NCI-H2196 (cell line): ENCODE results near the gene PRDM15.

Experiments used
- DNase-seq: peaks from one replicate; lab custom pipeline; 2025; ENCODE audit not compliant: unreplicated experiment; lab: John Stamatoyannopoulos, UW

PRDM15 gene

DNA sequence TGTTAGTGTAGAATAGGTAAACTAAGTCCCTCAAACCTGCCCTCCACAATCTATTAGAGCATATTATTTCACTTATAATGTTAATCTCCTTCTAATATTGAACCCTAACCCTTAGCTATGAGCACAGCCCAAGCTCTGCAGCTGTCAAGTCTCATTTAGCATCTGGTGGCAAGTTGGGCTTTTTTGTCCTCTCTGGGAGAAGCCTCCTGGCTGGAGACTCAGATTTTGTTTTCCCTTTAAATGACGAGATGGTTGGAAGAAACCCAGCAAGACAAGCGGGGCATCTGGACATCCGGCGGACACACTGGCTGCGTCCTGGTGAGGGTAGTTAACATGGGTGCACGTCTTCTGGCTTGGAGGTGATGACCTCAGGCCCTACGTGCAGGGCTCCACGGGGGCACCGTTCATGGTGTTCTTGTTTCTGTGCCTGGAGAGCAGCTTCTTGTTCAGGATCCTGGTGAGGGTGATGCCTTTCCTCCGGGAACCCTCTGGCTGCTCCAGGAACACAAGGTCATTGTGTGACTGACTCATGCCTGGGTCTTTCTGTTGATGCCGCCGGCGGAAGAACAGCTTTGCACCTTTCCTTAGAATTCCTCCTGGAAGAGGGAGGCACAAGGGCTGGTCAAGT lies 9.7 kb upstream of the PRDM15 start:
- no peak for DNase-seq

GRCh38 chr21:41887667-41888066 lies 8.5 kb upstream of the PRDM15 start:
- no peak for DNase-seq

DNA sequence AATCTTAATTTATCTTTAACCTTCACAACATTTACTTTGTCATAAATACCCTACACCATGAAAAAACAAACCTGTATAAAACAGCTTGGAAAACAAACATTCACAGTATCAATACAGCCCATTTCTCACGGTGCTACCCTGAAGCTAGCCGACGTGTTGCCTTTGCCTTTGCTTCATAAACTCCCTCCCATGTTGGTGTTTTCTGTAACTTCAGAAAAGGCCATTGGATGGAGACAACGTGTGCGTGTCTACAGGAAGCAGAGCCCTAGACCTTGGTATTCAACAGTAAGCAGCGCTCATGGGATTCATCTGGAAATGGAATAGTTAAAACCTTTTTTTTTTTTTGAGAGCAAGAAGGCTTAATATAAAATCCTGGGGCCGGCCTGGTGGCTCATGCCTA lies 7.2 kb upstream of the PRDM15 start:
- DNase-seq = no peak

DNA sequence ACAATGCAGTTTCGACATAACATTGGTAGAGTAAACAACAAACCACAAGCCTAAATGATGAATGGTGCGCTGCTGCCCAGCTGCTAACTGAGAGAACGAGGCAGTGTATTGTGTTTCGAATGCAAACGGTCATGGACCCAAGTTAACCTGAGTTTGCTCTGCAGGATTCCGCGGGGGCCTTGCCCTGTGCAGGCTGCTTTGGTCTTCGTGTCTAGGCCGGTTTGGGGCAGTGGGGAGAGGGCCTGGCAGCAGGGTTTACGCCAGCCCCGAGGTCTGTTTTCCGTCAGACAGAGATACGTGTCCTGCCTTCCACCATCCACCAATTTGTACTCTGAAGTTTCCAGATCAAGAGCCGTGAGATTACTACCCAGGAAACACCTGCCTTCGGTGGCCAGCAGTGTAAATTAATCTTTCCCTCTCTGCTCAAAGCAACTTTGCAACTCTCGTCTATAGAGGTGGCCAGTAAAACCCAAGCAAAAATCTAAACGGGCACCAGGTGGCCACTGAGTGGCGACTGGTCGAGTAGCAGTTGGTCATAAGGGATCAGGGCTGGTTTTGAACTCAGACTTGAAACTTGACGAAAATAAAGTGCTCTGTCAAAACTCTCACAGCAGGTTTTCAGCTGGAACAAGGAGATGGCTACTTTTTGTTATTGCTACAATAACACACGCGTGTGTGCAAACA lies 6.3 kb upstream of the PRDM15 start:
- peak; percentile 50 for DNase-seq

DNA sequence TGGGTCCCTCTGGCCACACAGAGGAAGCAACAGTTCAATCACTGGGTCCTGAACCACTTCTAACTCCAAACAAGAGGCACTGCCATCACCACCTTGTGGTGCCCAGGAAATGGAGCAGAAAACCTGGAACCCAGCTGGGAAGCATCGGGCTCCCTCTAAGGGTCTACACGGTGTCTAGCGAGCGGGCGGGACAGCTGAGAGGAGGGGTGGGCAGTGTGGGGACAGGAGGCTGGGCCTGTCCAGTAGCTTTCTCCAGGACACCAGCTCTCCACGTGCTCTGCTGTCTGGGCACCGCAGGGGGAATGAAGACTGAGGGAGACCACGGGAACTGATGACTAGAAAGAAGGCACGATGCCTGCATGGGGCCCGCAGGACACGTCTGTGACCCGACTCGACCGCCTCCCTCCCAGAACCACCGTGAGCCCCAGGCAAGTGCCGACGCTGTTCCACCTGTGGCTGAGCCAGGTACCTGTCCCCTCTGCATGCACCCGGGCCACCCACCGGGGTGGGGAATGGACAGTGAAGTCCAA lies 5.4 kb upstream of the PRDM15 start:
- DNase-seq = no peak

DNA sequence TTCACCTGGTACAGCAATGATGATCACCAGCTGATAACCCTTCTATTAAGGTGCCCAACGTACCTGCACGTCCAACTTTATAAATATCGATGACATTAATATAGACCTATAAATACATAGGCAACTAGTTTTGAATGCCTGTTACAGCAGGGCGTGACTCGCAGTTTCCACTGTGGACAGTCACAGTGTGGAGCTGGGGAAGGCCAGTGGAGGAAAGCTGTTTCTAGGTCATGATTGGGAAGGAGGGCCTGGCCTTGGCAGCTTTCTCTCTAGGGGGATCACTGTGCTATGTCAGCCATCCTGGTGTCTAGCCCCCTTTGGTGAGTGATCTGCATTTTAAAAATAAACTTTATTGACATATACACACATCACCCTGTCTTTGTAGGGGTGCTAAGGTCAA lies 4.4 kb upstream of the PRDM15 start:
- DNase-seq = no peak

- no peak for DNase-seq
Measured at GRCh38 chr21:41881051-41881450, 1.9 kb upstream of the PRDM15 start.

- no peak for DNase-seq
Measured at GRCh38 chr21:41880153-41880552, 1.0 kb upstream of the PRDM15 start.

DNA sequence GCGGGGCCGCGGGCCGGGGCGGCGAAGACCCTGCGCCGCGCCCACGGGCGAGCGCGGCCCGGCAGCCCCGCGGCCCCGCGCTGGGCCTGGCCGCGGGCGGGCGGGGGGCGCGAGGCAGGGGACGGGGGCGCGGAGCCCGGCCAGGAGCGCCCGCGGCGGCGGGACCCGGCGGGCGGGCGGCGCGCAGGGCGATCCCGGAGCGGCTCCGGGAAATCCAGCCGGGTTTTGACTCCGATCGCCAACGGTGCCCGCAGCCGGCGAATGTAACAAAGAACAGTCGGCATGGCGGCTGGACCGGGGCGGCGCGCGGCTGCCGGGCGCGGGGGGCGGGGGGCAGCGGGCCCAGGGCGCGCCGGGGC lies 334 bp downstream of the PRDM15 start:
- peak; percentile 77 for DNase-seq

DNA sequence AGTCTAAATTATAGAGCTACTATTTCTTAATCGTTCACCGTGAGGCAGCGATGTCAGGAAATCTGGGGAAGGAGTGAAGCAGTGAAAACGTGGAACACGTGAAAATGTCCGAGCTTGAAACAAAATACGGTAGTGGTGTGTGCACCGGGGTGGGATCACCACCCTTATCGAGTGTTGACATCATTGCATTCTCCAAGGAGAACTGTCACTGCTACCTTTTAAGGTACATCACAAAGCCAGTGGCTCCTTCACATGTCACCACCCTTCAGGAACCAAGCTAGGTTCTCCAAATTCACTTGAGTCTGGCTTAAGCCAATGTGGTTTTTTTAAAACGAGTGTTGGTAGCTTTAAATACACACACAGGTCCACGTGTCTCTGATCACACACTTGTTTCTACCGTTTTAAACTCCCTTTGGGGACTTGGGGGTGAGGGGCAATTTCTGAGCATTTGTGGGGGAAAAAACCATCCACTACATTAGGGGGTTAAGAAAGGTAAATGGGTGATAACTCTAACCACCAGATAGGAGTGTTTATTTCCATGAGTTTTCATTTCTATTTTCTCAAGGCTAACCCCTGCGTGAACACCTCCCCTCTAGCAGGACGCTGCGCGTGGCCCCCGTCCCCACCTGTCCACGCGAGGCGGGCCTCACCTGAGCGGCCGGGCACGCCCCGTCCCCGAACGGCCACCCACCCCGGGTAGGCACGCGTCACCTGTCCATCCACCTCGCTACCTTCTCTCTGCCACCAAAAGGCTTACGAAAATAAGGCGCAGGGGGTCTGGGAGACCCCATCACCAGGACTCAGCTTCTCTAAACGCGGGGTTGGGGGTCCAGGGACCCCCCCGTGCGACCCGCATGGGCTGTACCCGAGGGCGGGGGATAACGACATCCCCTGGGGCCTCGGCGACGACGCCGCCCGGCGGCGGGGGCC lies 978 bp downstream of the PRDM15 start:
- DNase-seq = peak; percentile 17

GRCh38 chr21:41876928-41877652 lies 2.1 kb downstream of the PRDM15 start:
- DNase-seq = no peak

DNA sequence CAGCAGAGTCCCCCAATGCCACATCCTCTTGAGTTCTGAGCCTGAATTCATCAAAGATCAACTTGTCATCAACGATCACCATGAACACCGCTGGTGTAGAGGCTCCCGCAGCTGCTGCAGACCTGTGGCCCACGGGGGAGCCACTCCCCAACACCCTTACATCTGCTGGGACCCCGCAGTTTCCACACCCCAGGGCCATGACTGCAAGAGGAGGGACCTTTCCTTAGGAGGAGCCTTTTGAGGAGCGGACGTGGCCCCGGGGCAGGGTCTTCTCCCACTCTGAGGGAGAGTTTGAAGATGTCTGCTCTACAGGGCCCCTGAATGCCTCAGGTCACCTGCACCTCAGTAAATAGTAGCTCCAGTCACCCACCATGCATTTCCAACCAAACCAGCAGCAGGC lies 2.7 kb downstream of the PRDM15 start:
- DNase-seq = no peak

- DNase-seq = no peak
Measured at GRCh38 chr21:41875086-41875485, 4.1 kb downstream of the PRDM15 start.

- DNase-seq = no peak
Measured at GRCh38 chr21:41874611-41875010, 4.5 kb downstream of the PRDM15 start.

DNA sequence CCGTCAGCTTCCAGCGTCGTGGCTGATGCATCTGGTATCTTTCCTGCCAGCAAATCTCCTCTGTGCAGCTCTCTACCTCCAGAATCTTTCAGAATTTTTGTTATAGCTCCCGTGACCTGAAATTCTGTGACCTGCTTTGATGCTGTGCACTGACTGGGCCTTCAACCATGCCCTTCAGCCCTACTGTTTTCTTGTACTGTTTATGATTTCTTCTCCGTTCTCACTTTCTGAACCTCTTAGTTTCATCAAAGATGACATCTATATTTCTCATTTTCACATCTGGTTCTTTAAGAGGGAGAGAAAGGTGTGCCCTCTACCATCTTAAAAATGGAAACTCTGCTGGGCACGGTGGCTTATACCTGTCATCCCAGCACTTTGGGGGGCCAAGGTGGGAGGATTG lies 5.7 kb downstream of the PRDM15 start:
- DNase-seq = no peak

DNA sequence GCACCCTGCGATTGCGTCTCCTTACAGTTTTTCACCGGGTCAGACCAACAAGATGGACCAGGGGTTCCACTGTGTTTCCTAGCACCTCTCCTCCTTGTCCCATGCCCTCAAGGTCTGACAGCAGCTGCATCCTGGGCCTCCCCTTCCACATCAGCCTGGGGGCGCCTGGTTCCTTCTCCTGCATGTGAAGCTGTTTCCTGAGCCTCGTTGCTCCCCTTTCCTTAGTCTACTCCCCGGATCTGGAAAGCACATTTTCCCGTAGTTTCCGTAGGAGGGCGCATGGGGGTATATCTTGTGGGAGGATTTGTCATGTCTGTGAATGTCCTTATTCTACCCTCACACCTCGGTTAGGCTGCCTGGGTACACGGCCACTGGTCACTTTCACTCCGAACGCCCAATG lies 6.1 kb downstream of the PRDM15 start:
- DNase-seq = no peak

DNA sequence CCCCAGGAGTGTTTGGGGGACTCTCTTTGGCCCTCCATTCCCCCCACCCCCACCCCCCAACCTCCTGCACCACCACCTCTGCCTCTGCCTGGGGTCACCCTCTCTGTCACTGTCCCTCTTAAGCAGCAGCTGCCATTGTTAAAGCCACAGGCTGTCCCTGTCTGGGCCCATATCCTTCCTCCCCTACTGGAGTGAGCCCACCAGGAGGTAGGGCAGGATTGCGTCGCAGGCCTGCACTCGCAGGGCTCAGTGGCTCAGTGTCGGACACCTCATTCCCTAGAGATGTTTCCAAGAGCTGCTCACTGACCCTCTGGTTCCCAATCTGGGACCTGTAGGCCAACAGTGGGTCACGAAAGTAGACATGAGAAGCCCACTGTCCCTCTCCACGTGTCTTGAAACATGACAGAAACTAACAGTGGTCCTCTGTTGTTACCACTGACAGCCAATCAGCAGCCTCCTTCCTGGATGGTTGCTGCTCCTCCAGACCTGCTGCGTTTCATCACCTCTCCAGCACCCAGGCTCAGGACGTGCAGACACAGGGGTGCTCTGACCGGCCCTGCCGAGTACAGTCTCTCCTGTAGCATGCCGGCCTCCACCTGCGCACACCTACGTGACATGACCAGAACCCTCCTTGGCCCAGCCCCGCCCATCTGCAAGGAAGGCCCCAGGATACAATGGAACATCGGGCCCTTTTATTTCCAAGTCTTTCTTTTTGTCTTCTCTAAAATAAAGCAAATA lies 7.7 kb downstream of the PRDM15 start:
- no peak for DNase-seq

- DNase-seq = no peak
Measured at GRCh38 chr21:41869771-41870170, 9.4 kb downstream of the PRDM15 start.

DNA sequence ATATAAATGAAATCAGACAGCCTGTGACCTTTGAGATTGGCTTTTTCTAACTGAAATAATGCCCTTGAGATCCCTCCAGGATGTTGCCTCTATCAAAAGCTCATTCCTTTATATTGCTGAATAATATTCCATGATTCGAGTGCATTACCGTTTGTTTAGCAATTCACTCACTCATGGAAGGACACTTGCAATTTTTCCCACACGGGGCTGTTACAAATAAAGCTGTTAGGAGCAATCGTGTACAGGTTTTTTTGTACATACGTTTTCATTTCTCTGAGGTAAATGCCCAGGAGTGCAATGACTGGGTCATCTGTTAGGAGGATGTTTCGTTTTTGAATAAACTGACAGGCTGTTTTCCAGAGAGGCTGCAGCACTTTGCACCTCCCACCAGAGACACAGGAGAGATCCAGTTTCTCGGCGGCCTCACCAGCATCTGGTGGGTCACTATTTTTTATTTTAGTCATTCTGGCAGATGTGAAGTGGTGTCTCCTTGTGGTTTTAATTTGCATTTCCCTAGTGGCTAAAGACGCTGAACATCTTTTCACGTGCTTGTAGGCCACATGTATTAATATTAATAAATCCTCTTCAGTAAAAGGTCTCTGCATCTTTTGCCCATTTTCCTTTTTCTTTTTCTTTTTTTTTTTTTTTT lies 11.0 kb downstream of the PRDM15 start:
- no peak for DNase-seq

DNA sequence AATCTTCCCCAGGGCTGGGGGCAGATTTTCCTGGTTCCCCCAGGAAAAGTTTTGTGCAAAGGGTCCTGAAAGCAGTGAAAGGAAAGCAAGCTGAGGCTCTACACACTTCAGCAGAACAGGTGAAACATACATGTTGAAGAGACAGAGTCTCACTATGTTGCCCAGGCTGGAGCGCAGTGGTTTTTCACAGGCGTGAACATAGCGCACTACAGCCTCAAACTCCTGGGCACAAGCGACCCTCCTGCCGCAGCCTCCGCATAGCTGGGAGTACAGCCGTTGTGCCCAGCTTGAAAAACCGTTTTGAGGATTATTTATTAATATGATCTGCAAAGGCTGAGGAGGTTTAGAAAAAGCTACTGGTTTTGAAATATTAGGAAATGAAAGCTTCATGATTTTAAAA lies 11.8 kb downstream of the PRDM15 start:
- DNase-seq = no peak
